SK-N-SH (cell line): ENCODE results near the gene RNF212. TPM values are rescaled to one million over a fixed set of nuclear protein-coding genes. Genes with fewer than 3 reads are reported as not detected.

Source experiments
- CTCF ChIA-PET: fragments of 300-600, 350-600 bp; formaldehyde crosslinking; extraction: SDS; loops from one replicate; lab custom pipeline; 2021; lab: Yijun Ruan, JAX
- POLR2A ChIA-PET: fragments of 350-600 bp; sonication (Branson Sonifier 250); formaldehyde crosslinking; extraction: SDS; loops from one replicate; lab custom pipeline; 2020; ENCODE audit warnings: antibody characterized with exemption, inconsistent platforms; lab: Yijun Ruan, JAX
- DNase-seq: peaks from one replicate; pipeline ENCODE4 v3.0.0; 2012
- H2AFZ ChIP-seq: fragments of 200-600 bp; sonication (generic); 2 replicates; pipeline ENCODE4 v1.8.1; 2016; ENCODE audit warnings: antibody characterized with exemption, mild to moderate bottlenecking, low read depth
- H3F3A ChIP-seq: fragments of 200-600 bp; sonication (generic); replicated peaks from 2 replicates; pipeline ENCODE3; 2016; ENCODE audit warnings: antibody characterized with exemption, mild to moderate bottlenecking; ENCODE audit not compliant: insufficient read depth
- H3K27ac ChIP-seq, 2 experiments: fragments of 200-500 bp in 1 of 2; fragments of 200-600 bp in 1 of 2; sonication (Bioruptor generic) in 1 of 2; sonication (generic), shearing (Covaris generic) in 1 of 2; 2 replicates each; pipeline versions ENCODE4 v1.5.1 to v1.6.1; 2014 to 2016; ENCODE audit warnings: low read depth in 2 of 2, inconsistent platforms in 1 of 2, low read length in 1 of 2, mild to moderate bottlenecking in 1 of 2, mixed read lengths in 1 of 2
- H3K27me3 ChIP-seq: fragments of 200-600 bp; sonication (generic), shearing (Covaris generic); 2 replicates; pipeline ENCODE4 v1.6.1; 2016; ENCODE audit warnings: mixed run types; ENCODE audit not compliant: insufficient read depth
- H3K36me3 ChIP-seq, 2 experiments: fragments of 200-500 bp in 1 of 2; fragments of 200-600 bp in 1 of 2; sonication (Bioruptor generic) in 1 of 2; sonication (generic) in 1 of 2; replicated peaks in 1 of 2; 2 replicates each; pipeline versions ENCODE3 to v1.5.1; 2014 to 2016; ENCODE audit warnings: low read length in 1 of 2, mild to moderate bottlenecking in 1 of 2; ENCODE audit not compliant: insufficient read depth in 2 of 2, control insufficient read depth in 1 of 2
- H3K4me1 ChIP-seq, 2 experiments: fragments of 200-500 bp in 1 of 2; fragments of 200-600 bp in 1 of 2; sonication (Bioruptor generic) in 1 of 2; sonication (generic), shearing (Covaris generic) in 1 of 2; 2 replicates each; pipeline versions ENCODE4 v1.5.1 to v1.6.1; 2014 to 2016; ENCODE audit warnings: low read depth in 1 of 2, low read length in 1 of 2, mixed run types in 1 of 2; ENCODE audit not compliant: insufficient read depth in 2 of 2, control insufficient read depth in 1 of 2
- H3K4me2 ChIP-seq: fragments of 200-600 bp; sonication (generic), shearing (Covaris generic); 2 replicates; pipeline ENCODE4 v1.6.1; 2017; ENCODE audit warnings: mixed run types
- H3K4me3 ChIP-seq, 2 experiments: fragments of 200-500 bp in 1 of 2; fragments of 200-600 bp in 1 of 2; sonication (Bioruptor generic) in 1 of 2; sonication (generic), shearing (Covaris generic) in 1 of 2; 2 replicates each; pipeline versions ENCODE4 v1.5.1 to v1.8.1; 2014 to 2016; ENCODE audit warnings: low read depth in 2 of 2, inconsistent platforms in 1 of 2, low read length in 1 of 2, mild to moderate bottlenecking in 1 of 2, mixed read lengths in 1 of 2, moderate library complexity in 1 of 2
- H3K79me2 ChIP-seq: fragments of 200-600 bp; sonication (generic); 2 replicates; pipeline ENCODE4 v1.8.1; 2017; ENCODE audit warnings: mild to moderate bottlenecking; ENCODE audit not compliant: insufficient read depth
- H3K9ac ChIP-seq: fragments of 200-600 bp; sonication (generic); 2 replicates; pipeline ENCODE4 v1.6.1; 2017; ENCODE audit warnings: mixed run types
- H3K9me2 ChIP-seq: fragments of 200-600 bp; sonication (generic); 2 replicates; pipeline ENCODE4 v1.6.1; 2017; ENCODE audit warnings: mixed run types
- H3K9me3 ChIP-seq: fragments of 200-600 bp; sonication (generic); 2 replicates; pipeline ENCODE4 v1.6.1; 2017; ENCODE audit warnings: mixed run types, mild to moderate bottlenecking, moderate library complexity
- H4K20me1 ChIP-seq: fragments of 200-600 bp; sonication (generic); 2 replicates; pipeline ENCODE4 v1.6.1; 2017; ENCODE audit warnings: mild to moderate bottlenecking, mixed run types; ENCODE audit not compliant: insufficient read depth
- CHD2 ChIP-seq: fragments of 150-350 bp; IDR thresholded peaks from 2 replicates; pipeline ENCODE4 v1.6.1; 2018; ENCODE audit warnings: low read length; ENCODE audit not compliant: partially characterized antibody
- CTCF ChIP-seq: fragments of 200-600 bp; sonication (generic); IDR thresholded peaks from 2 replicates; pipeline ENCODE4 v1.6.1; 2017; ENCODE audit warnings: antibody characterized with exemption, mild to moderate bottlenecking, moderate library complexity
- ELF1 ChIP-seq: IDR thresholded peaks from 2 replicates; pipeline ENCODE4 v1.4.0; 2012
- EP300 ChIP-seq, 2 experiments: IDR thresholded peaks; 2 replicates each; pipeline versions ENCODE4 v1.4.0 to v1.6.1; 2012; ENCODE audit warnings: borderline replicate concordance in 1 of 2, low read depth in 1 of 2, low read length in 1 of 2
- FOSL2 ChIP-seq: IDR thresholded peaks from 2 replicates; pipeline ENCODE4 v1.4.0; 2012; ENCODE audit warnings: low read depth, mild to moderate bottlenecking, moderate library complexity, borderline replicate concordance
- FOXJ3 ChIP-seq: sonication (generic); formaldehyde crosslinking; IDR thresholded peaks from 2 replicates; pipeline ENCODE4 v1.5.1; 2020; ENCODE audit warnings: mild to moderate bottlenecking, missing genetic modification reagents
- FOXM1 ChIP-seq: IDR thresholded peaks from 2 replicates; pipeline ENCODE4 v1.4.0; 2012; ENCODE audit warnings: low read depth, mild to moderate bottlenecking
- JUND ChIP-seq: IDR thresholded peaks from 2 replicates; pipeline ENCODE4 v1.4.0; 2012
- MAX ChIP-seq: IDR thresholded peaks from 2 replicates; pipeline ENCODE4 v1.4.0; 2012; ENCODE audit warnings: low read depth
- MEF2A ChIP-seq: IDR thresholded peaks from 2 replicates; pipeline ENCODE4 v1.4.0; 2012; ENCODE audit warnings: low read depth, borderline replicate concordance
- RCOR1 ChIP-seq: fragments of 150-350 bp; IDR thresholded peaks from 2 replicates; pipeline ENCODE4 v1.6.1; 2017; ENCODE audit warnings: antibody characterized with exemption, low read length
- REST ChIP-seq: IDR thresholded peaks from 2 replicates; pipeline ENCODE4 v1.6.1; 2012; ENCODE audit warnings: mild to moderate bottlenecking, low read depth, low read length, moderate library complexity
- RFX5 ChIP-seq: IDR thresholded peaks from 2 replicates; pipeline ENCODE4 v1.6.1; 2012; ENCODE audit warnings: mild to moderate bottlenecking, improper control_type of control experiment, low read length
- SMC3 ChIP-seq: IDR thresholded peaks from 2 replicates; pipeline ENCODE4 v1.6.1; 2012; ENCODE audit warnings: low read depth, low read length, improper control_type of control experiment
- TCF12 ChIP-seq: IDR thresholded peaks from 2 replicates; pipeline ENCODE4 v1.4.0; 2012
- USF2 ChIP-seq: fragments of 150-350 bp; IDR thresholded peaks from 2 replicates; pipeline ENCODE4 v1.6.1; 2017; ENCODE audit warnings: antibody characterized with exemption, low read length, low read depth, borderline replicate concordance
- WGBS: methylation state at CpG from one replicate; pipeline ENCODE4 v1.1.6; 2017; ENCODE audit warnings: low lambda C conversion rate; 5-methylcytosine and 5-hydroxymethylcytosine counted together
- polyA plus RNA-seq, 3 experiments: library from polyadenylated mRNA; depleted of rRNA; stranded (reverse); fragments of >200 nt; gene quantifications; 2 replicates each; pipeline ENCODE4 v1.2.3, GENCODE V29; 2012

The RNF212 gene
- polyA plus RNA-seq, 1 of the 3 experiments (the other 2 are of a cell fraction) = 7.0 TPM

- no peak for TF ChIP-seq ELF1
- TF ChIP-seq, all 33 proteins: peak for 0
Observed at GRCh38 chr4:1079711-1080265, 33.6 kb downstream of the RNF212 start (continued).

GRCh38 chr4:1078490-1078889 is 34.9 kb downstream of the RNF212 start:
- ChIA-PET CTCF (no interaction called here), POLR2A (no interaction called here)
- peaks cover 50% of the 10 kb centered on the region for H3K27me3 ChIP-seq
- H3K79me2 ChIP-seq = no peaks in the 10 kb centered on the region
- no peak overlapping the region for H3K27ac ChIP-seq
- no peak overlapping the region for H3K4me3 ChIP-seq
- no peak overlapping the region for H3K4me2 ChIP-seq
- H3K36me3 ChIP-seq = no peaks in the 10 kb centered on the region
- no peaks in the 10 kb centered on the region for H3K9me2 ChIP-seq
- H3K4me1 ChIP-seq = no peaks in the 10 kb centered on the region; a peak in 1 of 4 replicates
- no peak overlapping the region for H3K9ac ChIP-seq
- H3F3A ChIP-seq = no peaks in the 10 kb centered on the region
- no peak for DNase-seq
- H4K20me1 ChIP-seq = no peaks in the 10 kb centered on the region
- TF ChIP-seq REST (no peak), FOXM1 (no peak)
- no peak overlapping the region for H2AFZ ChIP-seq
- no peaks in the 10 kb centered on the region for H3K9me3 ChIP-seq
- 59% methylated on average over 3 of the region's 5 CpGs for WGBS

GRCh38 chr4:1077711-1078477 is 35.5 kb downstream of the RNF212 start:
- Histone ChIP-seq H3K4me3 (no peak overlapping the region), H3K9me3 (no peaks in the 10 kb centered on the region), H4K20me1 (no peaks in the 10 kb centered on the region), H2AFZ (no peak overlapping the region), H3K9ac (no peak overlapping the region), H3K36me3 (no peaks in the 10 kb centered on the region), H3K4me2 (no peak overlapping the region), H3K79me2 (no peaks in the 10 kb centered on the region), H3K27me3 (peaks cover 53% of the 10 kb centered on the region), H3K9me2 (no peaks in the 10 kb centered on the region), H3K4me1 (no peaks in the 10 kb centered on the region; a peak in 1 of 4 replicates), H3K27ac (no peak overlapping the region), H3F3A (peaks cover 1% of the 10 kb centered on the region)
- WGBS = 31% methylated on average over 22 of the region's 27 CpGs
- DNase-seq = no peak
- CTCF ChIA-PET = no interaction called here
- POLR2A ChIA-PET = no interaction called here
- TF ChIP-seq FOSL2 (no peak), RFX5 (no peak), RCOR1 (no peak), SMC3 (no peak), EP300 (IDR thresholded peaks at IDR 0.05; ENCODE audit: borderline replicate concordance in 1 of 2, low read depth in 1 of 2, low read length in 1 of 2) (no peak), TCF12 (no peak), CTCF (no peak), MEF2A (no peak), JUND (no peak), FOXJ3 (no peak), USF2 (no peak), MAX (no peak), CHD2 (no peak)
